NCI-H2196 treated with DMSO at 0.1 percent for 48 hours (cell line): ENCODE results near the gene ZNF575.

Experiments
- DNase-seq: peaks from one replicate; lab custom pipeline; 2025; ENCODE audit not compliant: unreplicated experiment; lab: John Stamatoyannopoulos, UW

ZNF575 gene

GRCh38 chr19:43570174-43570791 is 37.3 kb downstream of the ZNF575 start:
- DNase-seq: peak; percentile 80

- DNase-seq: peak; percentile 64
These were observed 39.2 kb downstream of the ZNF575 start for GRCh38 chr19:43572171-43572588.

GRCh38 chr19:43574424-43575155 is 41.6 kb downstream of the ZNF575 start:
- DNase-seq: no peak

DNA sequence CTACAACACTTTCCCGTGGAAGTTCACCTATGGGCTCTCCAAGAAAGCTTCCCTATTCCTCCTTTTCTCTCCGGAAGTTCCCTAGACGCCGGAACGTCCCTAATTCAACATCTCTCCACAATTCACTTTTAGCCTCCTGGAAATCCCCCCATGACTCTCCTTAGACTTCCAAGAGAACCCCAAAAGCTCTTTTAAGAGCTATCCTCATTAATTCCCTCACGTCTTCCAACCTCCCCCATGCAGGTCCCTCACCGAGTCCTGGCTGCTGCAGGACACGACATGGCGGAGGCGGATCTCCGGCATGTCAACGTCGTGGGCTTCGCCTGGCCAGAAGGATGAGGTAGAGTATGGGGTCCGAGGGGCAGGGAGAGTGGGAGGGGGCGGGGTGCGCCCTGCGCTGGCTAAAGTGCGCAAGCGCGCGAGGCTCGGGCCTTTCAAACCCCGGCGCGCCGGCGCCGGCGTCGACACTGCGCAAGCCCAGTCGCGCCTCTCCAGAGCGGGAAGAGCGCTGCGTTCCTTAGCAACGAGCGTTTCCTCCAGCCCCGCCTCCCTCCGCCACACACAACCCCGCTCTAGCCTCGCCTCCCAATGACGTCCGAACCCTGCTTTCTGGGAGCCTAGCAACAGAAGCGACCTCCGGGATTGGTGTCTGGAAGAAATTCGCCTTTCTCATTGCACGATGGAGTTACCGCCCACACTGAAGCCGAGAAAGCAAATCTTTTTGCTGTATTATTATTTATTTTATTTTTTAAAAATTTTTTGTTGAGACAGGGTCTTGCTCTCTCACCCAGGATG is 42.4 kb downstream of the ZNF575 start, which contains the start of the genes PINLYP and XRCC1:
PINLYP (plus strand) TSS at position 646 of the 795 bp plus-strand sequence. CDS start 1,391 bp downstream, outside the sequence.
XRCC1 (minus strand) TSS at position 372 of the 795 bp plus-strand sequence; CDS start at position 303, 69 bp downstream.
- peak; percentile 98 for DNase-seq

DNA sequence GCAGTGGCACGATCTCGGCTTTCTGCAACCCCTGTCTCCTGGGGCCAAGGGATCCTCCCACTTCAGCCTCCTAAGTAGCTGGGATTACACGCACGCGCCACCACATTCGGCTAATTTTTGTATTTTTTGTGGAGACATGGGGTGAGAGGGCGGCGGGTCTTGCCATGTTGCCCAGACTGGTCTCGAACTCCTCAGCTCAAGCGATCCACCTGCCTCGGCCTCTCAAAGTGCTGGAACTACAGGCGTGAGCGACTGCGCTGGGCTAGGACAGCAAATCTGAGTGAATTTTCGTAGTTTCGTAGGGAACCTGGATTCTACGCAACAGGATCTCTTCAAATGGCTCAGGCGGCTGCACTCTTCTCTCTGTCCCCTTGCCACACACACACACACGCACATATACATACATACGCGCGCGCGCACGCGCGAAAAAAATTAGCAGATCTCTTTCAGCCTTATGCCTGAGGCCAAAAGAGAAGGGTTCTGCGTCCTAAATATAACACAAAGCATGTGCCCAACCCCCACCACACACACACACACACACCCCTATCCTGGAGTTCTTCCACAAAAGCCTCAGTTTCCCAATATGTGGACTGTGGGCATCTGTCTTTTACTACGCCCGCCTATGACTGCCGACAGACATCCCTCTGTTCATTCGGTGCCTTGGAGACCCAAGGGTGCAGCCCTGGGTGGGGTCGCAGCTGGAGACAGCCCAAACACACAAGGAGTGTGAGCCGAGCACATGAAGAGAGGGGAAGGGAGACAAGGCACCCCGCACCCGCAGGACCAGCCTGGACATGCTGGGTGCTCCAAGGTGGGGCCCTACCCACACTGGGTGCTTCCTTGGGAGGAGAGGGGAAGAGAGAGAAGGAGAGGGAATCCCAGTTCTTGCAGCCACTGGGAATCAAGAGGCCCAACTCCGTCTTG is 43.2 kb downstream of the ZNF575 start:
- no peak for DNase-seq

- no peak for DNase-seq
These were observed 45.8 kb downstream of the ZNF575 start for GRCh38 chr19:43578787-43579186.

DNA sequence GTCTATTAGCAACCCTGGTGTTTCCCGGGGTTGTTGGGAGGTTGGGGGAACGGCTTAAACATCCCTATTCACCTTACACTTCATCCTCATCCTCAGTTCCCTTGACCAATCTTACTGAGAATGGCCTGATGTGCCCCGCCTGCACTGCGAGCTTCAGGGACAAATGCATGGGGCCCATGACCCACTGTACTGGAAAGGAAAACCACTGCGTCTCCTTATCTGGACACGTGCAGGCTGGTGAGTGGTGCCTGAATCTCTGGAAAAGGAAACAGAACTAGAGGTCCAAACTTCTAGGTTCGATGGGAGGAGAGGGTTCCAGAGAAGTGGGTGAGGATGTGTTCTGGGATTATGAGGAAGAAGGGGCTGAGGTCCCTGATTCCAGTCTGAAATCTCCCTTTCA is 48.5 kb downstream of the ZNF575 start:
- DNase-seq: no peak

GRCh38 chr19:43582495-43582894 is 49.5 kb downstream of the ZNF575 start:
- DNase-seq: no peak

DNA sequence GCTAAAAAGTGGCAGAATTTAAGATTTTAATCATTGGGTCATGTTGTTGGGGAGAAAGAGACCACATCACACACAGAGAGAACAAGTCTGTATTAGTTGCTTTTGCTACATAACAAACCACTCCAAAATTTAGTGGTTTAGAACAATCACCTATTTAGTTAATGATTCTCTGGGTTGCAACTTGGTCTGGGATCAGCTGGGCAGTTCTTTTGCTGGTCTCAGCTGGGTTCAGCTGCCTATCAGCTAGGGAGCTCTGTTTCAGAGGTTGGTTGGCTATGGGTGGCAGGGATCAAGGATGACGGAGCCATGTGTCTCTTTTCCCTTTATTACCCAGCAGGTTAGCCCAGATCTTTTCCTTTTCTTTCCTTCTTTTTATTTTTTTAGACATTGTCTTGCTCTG is 51.5 kb downstream of the ZNF575 start:
- DNase-seq: no peak
